HG03280 (cell line): ENCODE measurements around the gene RASD2.
"Not testable (repeated sequence)": the region's sequence is repeated elsewhere in the genome, so short reads cannot be mapped to it uniquely, and the experiment has no call there.

Experiments used
- ATAC-seq: cut with Tn5 transposase; IDR thresholded peaks from one replicate; pipeline ENCODE4 v1.9.1; 2021; ENCODE audit warnings: mild to moderate bottlenecking, moderate library complexity; ENCODE audit not compliant: unreplicated experiment

RASD2 gene, protein sequence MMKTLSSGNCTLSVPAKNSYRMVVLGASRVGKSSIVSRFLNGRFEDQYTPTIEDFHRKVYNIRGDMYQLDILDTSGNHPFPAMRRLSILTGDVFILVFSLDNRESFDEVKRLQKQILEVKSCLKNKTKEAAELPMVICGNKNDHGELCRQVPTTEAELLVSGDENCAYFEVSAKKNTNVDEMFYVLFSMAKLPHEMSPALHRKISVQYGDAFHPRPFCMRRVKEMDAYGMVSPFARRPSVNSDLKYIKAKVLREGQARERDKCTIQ

DNA sequence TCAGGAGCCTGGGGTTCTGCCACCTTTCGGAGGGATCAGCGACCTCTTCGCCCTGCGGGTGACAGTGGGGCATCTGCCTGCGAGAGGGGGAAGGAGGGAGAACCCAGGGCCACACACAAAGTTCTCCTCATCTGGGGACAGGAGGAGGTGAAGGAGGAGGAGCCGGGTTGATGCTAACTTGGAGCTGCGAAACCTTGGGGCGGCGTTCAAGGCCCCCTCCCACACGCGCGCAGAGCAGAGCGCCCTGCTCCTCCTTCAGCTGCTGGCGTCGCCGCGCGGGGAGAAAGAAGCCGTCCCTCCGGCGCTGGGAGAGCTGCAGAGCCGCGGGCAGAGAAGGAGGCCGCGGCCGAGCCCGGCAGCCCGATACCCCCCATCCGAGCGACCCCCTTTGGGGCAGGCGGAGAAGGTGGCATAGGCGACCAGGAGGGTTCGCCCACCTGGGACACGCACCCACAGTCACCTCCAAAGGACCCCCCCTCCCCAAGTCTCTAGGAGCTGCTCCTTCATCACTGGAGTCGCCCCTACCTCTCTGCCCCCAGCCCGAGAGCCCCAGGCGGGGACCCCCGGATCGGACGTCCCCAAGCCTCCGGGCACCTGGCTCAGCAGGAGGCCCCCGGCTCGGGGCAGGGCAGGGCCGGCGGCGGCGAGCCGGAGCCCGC lies at the start of gene RASD2:
RASD2 (plus strand) TSS at position 237 of the 659 bp plus-strand sequence. CDS start 5,979 bp downstream, outside the sequence.
- peak; percentile 30 for ATAC-seq

DNA sequence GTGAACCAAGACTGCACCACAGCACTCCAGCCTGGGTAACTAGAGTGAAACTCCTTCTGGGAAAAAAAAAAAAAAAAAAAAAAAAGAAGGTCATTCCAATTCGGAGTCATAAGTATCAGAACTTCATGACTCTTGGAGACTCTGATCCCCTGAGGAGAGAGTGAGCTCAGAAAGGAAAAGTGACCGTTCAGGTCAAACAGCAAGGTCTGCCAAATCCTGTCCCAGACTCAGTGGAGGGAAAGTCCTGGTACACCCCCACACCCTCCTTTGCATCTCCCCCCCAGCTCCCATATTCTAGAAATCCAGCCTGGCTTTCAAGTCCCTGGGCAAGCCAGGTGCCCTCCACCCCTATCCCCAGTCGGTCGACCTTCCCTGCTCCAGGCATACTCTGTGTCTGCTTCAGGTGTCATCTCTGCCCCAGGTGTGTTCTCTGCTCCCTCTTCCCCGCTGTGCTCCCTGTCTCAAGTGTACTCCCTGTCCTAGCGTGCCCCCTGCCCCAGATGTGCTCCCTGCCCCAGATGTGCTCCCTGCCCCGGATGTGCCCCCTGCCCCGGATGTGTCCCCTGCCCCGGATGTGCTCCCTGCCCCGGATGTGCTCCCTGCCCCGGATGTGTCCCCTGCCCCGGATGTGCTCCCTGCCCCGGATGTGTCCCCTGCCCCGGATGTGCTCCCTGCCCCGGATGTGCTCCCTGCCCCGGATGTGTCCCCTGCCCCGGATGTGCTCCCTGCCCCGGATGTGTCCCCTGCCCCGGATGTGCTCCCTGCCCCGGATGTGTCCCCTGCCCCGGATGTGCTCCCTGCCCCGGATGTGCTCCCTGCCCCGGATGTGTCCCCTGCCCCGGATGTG lies 49.3 kb upstream of the RASD2 start:
- ATAC-seq: not testable (repeated sequence)

DNA sequence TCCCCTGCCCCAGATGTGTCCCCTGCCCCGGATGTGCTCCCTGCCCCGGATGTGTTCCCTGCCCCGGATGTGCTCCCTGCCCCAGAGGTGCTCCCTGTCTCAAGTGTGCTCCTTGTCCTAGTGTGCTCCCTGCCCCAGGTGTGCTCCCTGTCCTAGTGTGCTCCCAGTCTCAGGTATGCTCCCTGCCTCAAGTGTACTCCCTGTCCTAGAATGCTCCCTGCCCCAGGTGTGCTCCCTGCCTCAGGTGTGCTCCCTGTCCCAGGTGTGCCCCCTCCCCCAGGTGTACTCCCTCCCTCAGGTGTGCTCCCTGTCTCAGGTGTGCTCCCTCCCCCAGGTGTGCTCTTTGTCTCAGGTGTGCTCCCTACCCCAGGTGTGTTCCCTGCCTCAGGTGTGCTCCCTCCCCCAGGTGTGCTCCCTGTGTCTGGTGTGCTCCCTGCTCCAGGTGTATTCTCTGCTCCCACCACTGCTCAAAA lies 48.7 kb upstream of the RASD2 start:
- ATAC-seq: no peak

DNA sequence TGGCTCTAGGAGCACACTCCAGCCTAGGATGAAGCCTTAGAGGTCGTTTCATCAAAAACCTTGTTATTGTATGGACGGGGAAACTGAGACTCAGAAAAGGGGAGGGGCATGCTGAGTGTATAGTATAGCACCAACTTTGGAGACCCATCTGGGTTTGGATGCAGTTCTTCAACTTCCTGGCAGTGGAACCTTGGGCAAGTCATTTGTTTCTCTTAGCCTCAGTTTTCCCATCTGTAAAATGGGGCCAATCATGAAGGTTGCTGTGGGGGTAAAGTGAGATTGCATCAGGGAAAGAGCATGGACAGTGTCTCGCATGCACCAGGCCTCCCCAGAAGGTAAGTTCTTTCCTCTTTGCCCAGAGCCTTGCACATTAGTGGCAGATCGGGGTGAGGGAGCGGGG lies 47.6 kb upstream of the RASD2 start:
- ATAC-seq: no peak

DNA sequence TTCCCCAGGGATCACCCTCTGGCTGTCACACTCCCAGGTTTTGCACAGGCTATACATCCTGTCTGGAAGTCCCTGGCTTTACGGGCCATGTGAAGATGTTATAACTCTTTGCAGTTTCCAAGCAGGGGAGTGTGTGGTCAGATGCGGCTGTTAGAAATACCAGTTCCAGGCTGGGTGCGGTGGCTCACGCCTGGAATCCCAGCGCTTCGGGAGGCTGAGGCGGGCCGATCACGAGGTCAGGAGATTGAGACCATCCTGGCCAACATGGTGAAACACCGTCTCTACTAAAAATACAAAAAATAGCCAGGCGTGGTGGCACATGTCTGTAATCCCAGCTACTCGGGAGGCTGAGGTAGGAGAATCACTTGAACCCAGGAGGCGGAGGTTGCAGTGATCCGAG lies 44.9 kb upstream of the RASD2 start:
- ATAC-seq: not testable (repeated sequence)

DNA sequence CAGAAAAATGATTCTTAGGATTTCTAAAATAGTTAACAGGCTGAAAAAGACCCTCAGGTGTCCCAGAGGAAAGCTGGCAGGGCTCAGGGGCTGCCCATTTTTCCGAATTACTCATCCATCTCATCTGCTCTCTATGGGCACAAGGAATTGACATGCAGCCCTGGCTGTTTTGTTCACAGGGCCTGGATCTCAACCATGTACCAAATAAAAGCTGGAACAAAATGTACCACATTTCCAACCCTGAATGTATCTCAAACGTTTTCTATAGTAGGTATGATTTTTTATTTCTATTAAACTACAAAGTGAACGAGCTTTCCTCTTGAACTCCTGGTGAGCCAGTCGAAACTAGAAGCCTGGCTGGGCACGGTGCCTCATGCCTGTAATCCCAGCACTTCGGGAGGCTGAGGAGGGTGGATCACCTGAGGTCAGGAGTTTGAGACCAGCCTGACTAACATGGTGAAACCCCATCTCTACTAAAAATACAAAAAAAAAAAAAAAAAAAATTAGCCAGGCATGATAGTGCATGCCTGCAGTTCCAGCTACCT lies 43.8 kb upstream of the RASD2 start:
- ATAC-seq: no peak

DNA sequence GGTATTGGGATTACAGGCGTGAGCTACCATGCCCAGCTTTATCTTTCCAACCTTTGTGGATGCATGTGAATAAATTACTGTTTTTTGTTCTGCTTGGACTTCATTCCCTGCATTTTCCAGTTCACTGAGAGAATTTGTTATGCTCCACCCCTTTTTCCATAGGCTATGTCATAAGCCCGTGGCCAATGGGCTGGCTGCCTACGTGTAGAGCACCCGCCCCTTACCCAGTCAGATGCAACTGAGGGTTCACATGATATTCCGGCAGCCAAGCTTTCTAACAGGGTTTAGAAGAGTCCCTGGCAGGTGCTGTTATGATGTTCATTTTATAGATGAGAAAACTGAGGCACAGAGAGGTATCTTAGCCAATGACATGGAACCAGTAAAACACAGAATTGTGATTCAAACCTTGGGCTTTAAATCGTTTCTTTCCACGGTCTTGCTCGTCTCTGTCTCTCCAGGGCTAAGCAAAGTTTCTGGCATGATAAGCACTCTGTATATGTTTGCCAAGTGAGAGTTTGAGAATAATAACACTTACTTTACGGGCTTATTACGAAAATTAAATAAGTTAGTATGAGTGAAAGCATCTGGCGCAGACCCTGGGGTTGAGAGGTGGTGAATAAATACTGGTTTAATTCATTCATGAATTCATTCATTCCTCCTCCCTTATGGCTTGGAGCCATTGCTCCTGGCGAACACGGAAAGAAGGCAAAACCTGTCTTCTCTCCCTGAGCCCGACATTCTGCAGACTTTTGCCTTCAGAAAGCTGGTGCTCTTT lies 42.4 kb upstream of the RASD2 start:
- no peak for ATAC-seq

DNA sequence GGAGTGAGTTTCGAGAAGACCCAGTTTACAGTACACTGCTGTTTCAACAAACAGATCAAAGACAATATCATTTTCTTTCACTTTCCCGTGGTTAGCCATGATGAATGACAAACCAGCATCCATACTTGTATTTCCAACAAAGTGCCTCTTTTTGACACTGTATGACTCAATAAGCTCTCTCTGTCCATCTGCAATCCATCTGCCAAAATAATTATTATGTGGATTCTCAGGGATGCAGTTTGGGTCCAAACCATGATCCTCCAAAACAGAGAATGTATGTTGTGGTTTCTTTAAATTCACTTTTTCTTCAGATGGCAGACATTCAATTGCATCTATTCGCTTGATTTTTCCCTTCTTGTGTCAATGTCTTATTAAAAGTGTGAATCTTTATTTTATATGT lies 37.8 kb upstream of the RASD2 start:
- ATAC-seq: no peak

DNA sequence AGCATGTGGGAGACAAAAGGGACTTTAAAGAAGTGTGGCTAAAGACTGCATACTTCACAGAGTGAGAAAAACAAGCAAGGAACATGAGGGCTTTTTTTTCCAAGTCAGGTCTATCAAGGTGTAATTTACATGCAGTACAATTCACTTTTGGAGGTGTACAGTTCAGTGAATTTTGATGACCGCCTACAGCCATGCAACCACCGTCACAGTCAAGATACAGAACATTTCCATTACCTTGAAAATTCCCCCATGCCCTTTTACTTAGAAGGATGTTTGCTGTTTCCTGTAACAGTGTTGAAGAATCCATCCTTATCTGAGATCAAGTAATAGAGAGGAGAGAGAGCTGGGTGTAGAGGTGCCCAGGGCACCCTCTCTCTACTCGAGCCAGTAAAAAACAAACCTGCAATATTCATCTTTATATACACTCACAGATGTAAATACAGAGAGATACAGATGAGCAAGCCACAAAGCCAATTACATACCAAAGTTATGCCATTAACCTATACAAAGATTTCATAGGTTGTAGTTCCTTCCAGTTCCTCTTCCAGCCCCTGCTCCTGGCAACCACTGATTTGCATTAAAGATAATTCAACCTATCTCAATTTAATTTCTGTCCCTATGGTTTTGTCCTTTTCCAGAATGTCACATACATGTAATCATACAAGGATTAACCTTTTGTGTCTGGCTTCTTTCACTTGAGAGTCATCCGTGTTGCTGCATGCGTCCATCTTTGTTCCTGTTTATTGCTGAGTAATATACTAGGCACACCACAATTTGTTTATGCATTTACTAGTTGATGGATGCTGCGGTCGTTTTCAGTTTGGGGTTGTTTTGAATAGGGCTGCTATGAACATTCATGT lies 35.0 kb upstream of the RASD2 start:
- ATAC-seq: no peak

DNA sequence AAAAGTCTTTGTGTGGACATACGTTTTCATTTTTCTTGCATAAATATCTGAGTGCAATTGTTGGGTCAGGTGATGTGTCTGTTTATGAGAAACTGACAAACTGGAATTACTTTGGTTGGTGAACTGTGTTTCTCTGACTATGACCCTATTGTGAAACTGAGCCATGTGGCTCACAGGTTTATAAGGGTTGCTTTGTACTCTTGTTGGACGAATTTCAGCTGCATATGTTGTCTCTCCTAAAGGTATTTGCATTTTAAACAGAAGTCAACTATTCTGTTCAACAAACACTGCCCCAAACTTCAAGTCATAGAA lies 34.4 kb upstream of the RASD2 start:
- ATAC-seq: no peak

DNA sequence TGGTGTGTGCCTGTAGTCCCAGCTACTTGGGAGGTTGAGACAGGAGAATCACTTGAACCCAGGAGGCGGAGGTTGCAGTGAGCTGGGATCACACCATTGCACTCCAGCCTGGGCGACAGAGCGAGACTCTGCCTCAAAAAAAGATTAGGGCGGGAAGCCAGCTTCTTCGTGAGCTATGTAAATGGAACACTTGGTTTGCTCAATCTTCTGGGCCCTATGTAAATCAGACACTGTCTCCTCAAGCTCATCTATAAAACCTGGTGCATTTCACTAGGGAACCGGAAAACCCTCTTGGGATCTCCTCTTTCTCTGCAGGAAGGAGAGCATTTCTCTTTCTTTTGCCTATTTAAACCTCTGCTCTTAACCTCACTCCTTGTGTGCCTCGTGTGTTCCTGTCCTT lies 32.8 kb upstream of the RASD2 start:
- ATAC-seq: not testable (repeated sequence)

DNA sequence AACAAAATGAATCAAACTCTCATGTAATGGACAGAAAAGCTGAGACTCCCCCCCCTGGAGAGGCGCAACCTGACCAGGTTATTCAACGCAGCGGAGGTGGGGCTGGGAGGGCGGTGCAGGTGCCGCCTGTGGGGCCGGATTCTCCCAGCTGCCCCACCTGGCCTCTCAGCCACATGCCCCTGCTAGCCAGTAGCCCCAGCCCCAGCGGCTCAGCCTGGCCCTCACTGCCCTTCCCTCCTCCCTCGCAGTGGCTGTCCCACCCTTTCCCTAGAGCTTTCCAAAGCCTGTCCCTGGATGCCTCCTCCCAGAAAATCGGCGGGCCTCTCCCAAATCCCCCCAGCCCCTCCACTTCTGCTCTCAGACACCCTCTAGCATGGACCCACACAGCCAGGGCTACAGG lies 31.2 kb upstream of the RASD2 start:
- ATAC-seq: no peak

DNA sequence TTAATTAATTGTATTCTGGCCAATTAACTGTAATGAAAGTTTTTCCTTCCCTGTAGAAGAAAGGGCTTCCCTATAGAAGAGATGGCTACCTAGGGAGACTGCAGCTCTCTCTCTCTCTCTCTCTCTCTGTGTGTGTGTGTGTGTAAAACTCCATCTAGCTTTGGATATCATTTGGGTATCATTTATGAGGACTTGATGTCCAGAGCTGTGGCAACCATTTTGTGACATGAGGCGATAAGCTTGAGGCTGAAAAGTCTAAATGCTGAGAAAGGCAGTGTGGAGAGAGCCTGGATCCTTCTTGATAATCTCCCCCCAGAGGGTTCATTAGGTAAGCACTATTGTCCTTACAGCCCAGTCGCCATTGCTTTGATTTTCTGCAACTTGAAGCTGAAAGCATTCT lies 30.7 kb upstream of the RASD2 start:
- ATAC-seq: no peak

DNA sequence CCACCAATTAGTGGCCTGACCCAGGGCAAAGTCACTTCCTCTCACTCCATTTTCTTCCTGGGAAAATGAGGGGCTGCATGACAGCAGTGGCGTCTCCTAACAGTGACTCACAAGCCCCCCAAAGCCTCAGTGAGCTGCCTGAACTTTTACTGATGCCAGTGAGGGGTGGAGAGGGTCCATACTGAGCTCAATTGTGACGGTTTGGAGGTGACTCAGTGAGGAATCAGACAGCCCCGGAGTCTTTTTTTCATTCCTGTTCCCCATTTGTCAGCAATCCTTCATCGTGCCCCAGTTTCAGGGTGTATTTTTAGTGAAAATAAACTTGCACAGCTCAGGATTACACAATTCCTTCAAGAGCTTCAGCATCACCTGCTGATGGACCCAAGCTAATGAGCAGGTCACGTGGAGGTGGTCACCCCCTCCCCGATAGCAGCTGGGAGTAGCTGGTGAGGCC lies 30.1 kb upstream of the RASD2 start:
- ATAC-seq: no peak

DNA sequence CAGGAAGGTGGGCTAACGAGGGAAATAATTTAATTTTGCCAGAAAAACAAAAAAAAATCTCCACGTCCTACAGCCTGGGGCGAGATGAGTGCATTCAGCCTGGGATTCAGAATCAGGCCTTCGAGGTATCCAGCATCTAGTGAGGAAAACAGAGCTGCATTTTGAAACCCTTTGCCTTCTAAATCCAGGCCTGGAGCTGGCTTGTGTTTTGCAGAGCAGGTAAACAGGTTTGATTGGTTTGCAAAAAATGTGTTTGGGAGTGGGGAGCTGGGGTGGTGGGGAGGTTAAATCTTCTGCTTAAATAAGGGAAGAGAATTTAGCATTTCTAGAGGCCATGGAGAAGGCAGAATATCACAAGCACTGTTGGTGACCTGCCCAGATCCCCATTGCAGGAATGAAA lies 29.7 kb upstream of the RASD2 start:
- no peak for ATAC-seq

DNA sequence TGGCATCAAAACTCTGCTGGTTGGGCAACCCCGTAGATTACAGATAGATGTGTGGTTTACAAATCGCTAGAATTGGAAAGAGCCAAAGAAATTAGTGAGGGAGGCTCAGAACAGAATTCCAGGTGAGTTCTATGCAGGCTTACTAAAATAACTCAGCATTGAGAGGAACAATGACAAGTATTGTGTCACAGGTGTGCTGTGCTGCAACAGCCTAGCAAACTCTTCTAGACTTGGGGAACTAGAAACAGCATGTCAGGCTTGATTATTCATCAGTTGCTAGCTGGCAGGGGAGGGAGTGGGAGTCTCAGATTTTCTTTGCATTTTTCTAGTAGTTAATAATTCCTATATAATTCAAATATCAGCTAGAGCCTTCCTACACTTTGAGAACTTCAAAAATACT lies 26.3 kb upstream of the RASD2 start:
- ATAC-seq: no peak

DNA sequence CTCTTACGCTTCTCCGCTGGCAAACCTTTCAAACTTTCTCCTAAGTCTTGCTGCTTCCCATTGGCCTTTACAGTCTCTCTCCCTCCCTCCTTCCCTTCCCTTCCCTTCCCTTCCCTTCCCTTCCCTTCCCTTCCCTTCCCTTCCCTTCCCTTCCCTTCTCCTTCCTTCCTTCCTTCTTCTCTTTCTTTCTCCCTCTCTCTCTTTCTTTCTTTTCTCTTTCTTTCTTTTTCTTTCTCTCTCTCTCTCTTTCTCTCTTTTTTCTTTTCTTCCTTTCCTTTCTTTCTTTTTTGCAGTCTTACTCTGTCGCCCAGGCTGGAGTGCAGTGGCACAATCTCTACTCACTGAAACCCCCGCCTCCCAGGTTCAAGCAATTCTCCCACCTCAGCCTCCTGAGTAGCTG lies 24.7 kb upstream of the RASD2 start:
- not testable (repeated sequence) for ATAC-seq

DNA sequence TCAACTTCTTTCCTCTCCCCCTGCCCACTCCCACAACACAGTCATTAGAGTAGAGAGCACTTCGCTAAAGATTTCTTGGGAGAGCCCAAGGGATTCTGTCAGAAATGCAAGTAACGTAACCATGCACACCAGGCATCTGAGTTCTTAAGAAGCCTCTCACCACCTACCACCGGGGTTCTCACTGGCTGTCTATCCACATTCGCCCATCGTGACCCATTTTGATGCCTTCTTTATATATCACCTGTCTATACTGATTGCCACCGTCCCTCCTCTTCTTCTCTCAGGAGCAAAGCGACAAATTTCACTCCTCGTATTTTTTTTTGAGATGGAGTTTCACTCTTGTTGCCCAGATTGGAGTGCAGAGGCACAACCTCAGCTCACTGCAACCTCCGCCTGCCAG lies 23.9 kb upstream of the RASD2 start:
- ATAC-seq: no peak

DNA sequence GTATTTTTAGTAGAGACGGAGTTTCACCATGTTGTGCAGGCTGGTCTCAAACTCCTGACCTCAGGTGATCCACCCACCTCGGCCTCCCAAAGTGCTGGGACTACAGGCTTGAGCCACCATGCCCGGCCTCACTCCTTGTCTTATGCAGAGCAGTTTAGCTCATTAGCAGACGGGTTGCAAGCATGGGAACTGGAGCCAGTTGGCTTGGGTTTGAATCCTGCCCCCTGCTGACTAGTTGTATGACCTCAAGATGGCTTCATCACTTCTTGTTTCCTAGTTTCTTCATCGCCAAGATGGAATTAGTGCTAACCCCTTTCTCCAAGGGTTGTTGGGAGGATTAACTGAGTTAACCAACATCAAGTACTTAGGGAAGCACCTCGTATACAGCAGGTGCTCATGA lies 23.4 kb upstream of the RASD2 start:
- ATAC-seq: no peak
